NK-92 (cell line): Measurements from ENCODE around the gene PCDH11Y.
"Not testable (repeated sequence)": the region's sequence is repeated elsewhere in the genome, so short reads cannot be mapped to it uniquely, and the experiment has no call there.

ENCODE experiments used
- DNase-seq: peaks from one replicate; lab custom pipeline; 2025; ENCODE audit not compliant: unreplicated experiment; lab: John Stamatoyannopoulos, UW

PCDH11Y gene, protein sequence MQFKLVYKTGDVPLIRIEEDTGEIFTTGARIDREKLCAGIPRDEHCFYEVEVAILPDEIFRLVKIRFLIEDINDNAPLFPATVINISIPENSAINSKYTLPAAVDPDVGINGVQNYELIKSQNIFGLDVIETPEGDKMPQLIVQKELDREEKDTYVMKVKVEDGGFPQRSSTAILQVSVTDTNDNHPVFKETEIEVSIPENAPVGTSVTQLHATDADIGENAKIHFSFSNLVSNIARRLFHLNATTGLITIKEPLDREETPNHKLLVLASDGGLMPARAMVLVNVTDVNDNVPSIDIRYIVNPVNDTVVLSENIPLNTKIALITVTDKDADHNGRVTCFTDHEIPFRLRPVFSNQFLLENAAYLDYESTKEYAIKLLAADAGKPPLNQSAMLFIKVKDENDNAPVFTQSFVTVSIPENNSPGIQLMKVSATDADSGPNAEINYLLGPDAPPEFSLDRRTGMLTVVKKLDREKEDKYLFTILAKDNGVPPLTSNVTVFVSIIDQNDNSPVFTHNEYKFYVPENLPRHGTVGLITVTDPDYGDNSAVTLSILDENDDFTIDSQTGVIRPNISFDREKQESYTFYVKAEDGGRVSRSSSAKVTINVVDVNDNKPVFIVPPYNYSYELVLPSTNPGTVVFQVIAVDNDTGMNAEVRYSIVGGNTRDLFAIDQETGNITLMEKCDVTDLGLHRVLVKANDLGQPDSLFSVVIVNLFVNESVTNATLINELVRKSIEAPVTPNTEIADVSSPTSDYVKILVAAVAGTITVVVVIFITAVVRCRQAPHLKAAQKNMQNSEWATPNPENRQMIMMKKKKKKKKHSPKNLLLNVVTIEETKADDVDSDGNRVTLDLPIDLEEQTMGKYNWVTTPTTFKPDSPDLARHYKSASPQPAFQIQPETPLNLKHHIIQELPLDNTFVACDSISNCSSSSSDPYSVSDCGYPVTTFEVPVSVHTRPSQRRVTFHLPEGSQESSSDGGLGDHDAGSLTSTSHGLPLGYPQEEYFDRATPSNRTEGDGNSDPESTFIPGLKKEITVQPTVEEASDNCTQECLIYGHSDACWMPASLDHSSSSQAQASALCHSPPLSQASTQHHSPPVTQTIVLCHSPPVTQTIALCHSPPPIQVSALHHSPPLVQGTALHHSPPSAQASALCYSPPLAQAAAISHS (N-terminal part only)

DNA sequence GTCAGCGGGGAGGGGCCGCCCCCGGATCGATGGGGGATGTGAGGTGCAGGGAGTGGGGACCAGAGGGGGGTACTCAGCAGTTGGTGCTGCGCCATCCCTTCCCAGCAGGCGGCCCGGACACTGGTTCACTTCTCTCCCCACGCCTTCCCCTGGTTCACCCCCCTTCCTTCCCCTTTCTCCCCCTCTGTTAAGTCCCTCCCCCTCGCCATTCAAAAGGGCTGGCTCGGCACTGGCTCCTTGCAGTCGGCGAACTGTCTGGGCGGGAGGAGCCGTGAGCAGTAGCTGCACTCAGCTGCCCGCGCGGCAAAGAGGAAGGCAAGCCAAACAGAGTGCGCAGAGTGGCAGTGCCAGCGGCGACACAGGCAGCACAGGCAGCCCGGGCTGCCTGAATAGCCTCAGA lies at the start of gene PCDH11Y:
Gene PCDH11Y, plus strand, starts transcription at position 240 of the 400 bp plus-strand sequence. CDS start 56,804 bp downstream, outside the sequence.
- not testable (repeated sequence) for DNase-seq

DNA sequence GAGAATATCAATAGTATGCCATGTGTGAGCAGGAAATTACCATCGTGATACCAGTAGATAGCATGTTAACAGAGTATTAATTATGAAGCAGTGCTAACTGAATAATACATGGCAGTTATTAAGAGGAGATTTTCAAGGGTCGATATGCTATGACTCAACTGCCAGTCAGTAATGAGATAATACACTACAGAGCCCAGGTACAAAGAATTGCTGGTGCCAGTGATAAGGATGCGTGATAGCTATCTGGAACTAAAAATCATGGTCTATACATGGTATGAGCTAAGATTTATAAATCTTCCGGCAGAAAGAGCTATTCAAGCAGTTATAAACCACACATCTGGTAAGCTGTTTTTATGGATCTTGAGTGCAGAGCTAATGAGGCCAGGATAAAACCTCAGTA lies 32.2 kb upstream of the PCDH11Y start:
- DNase-seq, result not testable (repeated sequence)

DNA sequence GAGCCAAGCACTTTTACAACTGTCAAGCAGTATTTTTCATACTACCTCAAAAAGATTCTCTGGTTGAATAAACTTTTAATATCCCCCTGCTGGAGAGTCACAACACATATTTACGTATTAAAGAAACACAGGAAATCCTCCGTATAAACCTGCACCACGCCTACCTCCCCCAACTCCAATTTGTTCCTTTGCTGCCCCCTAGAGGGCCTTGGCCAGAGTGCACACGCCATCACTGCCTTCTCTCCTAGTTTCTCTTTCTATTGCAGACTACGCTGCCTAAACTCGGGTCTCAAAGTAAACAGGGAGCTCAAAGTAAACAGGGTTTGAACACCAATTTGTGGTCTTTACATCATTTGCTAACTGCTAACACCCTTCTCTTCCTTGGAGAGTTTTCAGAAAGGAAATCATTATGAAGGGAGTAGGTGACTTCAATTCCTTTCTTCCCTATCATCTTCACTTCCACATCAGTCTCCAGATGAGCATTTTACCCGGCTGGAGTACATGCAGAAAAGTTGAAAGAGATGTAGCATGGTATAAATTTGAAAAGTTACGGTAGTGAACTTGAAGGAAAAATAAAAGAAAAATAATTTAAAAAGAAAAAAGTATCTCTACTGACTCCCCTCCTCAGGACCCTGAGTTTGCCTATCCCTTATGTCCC lies 8.2 kb upstream of the PCDH11Y start:
- DNase-seq, result not testable (repeated sequence)

DNA sequence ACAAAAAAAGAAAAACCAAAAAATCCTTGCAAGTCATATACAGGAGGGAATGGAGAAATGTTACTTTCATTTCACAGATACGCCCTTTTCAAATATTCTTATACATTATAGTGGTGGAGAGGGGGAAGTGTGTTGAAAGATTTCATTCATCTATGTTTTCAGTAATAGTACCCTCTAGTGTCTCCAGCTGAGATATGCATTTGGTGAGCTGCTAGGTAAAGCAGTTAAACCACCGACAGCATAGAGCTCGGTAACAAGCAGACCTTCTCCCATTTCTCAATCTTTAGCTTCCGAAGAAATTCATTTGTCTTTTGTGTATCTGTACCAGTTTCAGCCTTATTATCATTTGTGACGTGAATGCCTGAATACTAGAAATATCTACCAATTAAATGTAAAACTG lies 5.2 kb upstream of the PCDH11Y start:
- DNase-seq, result not testable (repeated sequence)

DNA sequence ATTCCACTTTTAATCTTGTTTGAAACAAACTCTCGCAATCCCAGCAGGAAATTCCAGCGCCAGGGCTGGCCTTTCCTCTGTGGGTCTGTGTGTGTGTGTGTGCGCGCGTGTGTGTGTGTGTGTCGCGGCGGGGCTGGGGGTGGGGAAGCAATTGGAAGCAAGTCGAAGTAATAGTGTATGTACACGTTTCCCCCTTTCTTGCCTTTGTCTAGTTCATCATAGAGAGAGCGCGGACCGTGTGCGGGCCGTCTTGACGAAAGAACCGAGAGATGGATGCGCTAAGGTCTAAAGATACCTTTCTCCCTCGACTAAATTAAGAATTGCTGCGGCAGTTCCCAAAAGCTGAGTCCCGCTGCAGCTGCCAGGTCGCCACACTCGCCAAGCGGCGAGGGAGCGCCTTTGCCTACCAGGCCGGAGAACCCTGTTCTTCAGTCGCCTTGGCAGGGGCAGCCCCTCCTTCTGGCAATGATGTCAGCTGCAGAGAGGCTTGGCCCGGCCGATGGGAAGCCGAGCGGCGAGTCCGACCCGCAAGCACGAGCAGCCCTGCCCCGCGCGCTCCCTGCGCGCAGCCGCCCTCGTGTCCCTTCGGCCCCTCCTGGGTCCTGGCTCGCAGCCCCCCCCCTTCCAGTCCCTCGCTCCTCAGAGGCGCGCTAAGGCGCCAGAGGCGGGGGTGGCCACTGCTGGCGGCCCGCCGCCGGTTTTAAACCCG lies 2.5 kb downstream of the PCDH11Y start:
- not testable (repeated sequence) for DNase-seq

DNA sequence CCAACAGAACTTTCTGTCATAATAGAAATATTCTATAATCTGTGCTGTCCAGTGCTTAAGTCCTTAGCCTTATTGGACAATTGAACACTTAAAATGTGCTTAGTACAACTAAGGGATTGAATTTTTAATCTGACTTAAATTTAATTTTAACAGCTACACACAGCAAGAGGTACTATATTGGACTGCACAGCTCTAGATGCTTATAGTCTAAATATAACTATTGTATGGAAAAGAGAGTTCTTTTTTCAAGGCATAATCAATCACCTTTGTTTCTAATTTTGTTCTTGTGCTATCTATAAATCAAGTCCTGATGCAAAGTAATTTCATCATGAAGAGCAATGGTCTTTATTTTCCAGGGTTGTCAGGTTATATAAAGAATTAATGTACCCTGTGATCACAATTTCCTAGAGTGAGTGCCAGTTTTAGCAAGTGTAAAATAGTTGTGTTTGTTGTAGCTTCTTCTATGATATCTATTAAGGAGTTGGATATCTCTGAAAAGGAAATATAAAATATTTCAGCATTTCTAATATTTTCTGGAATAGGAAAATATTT lies 39.0 kb downstream of the PCDH11Y start:
- not testable (repeated sequence) for DNase-seq

DNA sequence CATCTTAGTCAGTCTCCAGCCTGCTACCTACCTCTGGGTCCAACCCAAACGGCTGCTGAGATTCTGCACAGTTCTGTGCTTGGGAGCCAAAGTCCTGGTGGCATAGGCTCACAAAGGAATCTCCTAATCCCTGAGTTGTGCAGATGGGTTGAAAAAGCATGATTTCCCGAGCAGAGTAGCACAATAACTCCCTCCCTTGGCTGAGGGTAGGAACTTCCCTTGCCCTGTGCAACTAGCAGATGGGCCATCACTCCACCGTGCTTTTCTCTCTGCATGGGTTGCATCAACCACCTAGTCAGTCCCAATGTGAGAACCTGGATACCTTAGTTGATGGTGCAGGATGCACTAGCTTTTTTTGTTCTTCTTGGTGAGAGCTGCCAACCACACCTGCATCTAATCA lies 82.9 kb downstream of the PCDH11Y start:
- DNase-seq, result not testable (repeated sequence)

DNA sequence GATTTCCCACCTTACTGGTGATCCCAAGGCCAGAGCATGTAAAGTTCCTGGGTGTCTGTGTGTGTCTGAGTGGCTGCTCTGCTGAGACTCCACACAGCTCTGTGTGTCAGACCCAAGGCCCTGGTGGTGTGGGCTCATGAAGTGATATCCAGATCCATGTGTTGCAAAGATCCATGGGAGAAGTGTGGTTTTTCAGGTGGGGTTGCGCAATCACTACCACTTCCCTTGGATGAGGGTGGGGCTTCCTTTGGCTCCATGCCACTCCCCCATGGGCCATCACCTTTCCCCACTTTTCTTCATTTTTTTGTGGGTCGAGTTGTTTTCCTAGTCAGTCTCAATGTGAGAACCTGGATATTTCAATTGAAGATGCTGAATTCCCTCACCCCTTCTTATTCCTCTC lies 182.9 kb downstream of the PCDH11Y start:
- DNase-seq, result not testable (repeated sequence)

DNA sequence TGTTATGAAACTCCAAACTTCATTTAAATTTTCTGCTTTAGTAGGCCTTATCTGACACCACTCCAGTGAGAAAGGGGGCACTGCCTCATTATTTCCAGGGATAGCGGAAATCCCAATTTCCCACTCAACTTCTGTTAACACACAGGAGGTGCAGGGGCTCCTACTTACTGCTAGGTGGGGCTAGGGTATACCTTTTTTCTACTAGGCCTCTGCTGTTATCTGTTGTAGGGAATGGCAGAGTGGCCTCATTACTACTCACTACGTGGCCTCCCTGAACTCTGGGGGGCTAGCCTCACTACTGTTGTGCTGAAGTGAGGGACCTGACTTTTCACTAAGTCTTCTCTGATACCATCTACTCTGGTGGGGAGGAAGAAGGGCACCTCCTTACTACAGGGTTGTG lies 215.0 kb downstream of the PCDH11Y start:
- DNase-seq, result not testable (repeated sequence)

DNA sequence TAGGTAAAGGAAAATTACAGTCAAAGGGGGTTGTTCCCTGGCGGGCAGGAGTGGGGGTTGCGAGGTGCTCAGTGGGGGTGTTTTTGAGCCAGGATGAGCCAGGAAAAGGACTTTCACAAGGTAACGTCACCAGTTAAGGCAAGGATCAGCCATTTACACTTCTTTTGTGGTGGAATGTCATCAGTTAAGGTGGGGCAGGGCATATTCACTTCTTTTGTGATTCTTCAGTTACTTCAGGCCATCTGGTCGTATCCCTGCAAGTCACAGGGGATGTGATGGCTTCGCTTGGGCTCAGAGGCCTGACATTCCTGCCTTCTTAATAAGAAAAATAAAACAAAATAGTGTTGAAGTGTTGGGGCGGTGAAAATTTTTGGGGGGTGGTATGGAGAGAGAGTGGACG lies 324.8 kb downstream of the PCDH11Y start:
- DNase-seq, result not testable (repeated sequence)

DNA sequence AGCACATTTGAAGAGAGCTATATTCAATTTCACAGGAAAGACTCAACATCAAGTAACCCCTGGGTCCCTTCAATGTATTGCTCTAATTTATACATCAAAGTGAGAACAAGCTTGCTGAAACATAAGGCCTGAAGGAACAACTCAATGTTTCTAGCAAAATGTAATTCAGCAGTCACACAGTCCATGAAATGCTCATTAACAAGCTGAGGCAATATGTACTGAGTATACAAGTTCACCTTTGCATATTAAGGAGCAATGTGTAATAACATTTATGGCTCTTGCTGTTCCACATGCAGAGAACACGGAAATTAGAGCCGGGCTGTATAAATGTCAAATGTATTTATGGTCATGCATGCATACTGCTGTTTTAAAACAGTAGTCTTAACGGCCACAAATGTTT lies 342.1 kb downstream of the PCDH11Y start:
- not testable (repeated sequence) for DNase-seq

DNA sequence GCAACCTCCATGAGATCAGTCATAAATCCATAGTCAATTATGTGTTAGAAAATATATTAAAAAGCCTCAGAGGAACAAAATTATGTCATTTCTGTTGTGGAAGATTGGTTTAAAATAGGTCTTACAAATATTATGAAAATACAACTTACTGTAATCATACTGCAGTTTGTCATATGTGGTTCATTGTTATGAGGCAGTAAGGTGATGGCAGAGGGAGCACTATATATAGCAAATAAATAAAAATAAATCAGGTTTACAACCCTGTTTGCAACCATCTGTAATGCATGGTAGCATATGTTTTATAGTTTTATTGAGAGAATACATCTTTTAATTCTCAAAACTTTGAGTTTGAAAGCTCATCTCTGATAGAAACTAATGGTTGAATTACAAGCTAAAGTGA lies 543.6 kb downstream of the PCDH11Y start:
- not testable (repeated sequence) for DNase-seq

DNA sequence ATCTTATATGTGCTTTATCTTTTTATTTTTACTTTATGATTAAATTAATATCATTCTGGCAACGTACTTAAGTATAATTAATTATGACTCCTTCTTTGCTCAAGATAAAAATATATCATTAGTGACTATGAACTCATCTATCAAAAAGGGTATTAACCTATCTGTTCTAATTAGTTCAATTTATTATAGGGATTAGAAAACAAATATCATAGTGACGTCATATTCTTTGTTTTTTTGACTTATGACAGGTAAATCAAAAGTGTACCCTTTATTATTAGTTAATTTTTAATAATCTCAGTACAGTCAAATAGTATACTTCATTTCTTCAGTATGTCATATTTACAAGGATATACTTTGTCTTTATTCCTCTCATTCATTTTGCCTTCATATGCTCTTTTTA lies 638.5 kb downstream of the PCDH11Y start:
- not testable (repeated sequence) for DNase-seq

DNA sequence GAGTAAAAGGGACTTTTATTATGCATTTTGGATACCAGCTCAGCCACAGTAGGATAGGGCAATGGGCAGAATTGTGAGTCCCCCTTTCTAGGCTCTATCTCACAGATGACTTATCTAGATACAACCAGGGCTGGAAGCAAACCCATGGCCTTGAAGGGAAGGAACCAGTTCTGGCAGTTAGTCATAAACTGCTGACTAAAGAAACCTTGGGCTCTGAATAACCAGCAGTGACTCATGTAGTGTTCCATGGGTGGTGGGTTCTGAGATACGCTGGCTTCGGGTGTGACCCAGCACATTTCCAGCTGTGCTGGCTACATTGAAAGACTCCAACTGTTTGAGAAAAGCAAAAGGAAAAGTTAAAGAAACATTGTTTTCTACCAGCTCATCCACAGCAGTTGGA lies 679.2 kb downstream of the PCDH11Y start:
- not testable (repeated sequence) for DNase-seq

DNA sequence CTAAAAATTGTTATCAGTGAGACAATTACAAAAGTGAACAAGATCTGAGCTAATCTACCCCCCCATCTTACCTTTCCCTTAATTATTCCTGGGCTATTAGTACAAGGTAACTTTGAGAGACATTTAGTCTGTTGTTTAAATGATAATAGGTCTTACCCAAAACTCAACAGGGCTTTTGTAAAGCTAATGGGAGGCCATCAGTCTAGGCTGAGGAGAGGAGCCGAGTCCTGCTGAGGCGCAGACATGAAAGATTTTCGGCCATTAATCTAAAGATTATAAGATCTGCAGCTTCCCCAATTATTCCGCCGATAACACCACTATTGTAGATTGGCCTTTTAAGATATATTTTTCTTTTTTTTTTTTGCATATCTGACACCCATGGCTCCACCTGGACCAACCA lies 708.6 kb downstream of the PCDH11Y start:
- not testable (repeated sequence) for DNase-seq

DNA sequence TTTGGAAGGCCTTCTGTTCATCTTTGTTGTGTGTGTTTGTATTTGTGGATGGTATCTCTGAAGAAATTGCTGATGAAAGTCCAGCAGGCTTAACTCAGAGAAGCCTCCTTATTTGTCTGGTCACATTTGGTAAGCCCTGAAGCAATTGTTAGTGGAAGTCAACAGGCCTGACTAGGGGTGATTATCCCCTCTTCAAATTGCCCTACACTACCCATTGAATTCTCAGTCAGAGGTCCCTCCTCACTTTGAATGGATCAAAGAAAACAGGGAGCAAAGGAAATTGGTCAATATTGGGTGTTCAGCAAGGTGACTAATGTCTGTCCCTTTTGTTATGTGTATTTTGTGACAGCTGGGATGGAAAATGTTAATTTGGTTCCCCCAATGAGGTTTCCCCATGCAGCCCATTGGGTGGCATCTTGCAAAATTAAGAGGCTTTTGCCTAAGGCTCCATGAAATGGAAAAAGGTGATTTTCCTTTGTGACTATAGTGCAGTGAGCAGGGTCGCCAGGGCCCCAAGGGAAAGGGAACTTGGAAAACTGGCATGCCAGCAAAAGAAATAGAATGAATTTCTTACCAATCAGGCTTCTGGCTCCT lies 709.8 kb downstream of the PCDH11Y start:
- not testable (repeated sequence) for DNase-seq

DNA sequence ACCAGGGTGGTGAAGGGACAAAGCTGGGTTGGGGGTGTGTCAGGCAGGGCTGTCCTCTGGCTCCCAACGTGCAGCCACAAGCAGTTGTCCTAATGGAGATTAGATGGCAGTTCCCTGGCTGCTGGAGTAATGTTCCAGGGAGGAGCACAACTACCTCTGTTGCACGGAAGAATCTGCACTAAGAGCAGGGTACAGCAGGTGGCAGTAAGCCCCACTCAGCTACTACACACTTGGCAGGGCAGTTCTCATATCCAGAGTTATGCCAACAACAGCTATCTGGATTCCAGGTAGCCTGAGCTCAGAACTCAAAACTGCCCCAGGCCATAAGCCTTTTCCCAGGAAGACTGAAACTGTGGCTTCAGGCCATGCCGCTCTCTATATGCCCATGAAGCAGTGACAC lies 761.3 kb downstream of the PCDH11Y start:
- not testable (repeated sequence) for DNase-seq

DNA sequence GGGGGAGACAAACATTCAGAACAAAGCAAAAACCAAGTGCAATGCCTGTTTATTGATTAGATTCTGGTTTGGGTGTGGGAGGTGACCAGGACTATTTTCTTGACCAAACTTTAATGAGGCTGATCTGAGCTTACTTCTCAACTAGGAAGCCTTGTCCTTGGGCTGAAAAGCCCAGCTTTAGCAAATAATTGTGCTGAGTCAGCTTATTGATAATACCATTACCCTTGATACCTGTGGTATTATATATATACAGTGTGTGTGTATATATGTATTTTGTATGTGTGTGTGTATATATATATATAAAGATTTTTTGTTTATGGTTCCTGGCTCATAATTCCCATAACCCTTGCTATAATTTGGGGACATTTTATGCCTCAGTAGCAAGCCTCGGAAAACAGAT lies 776.4 kb downstream of the PCDH11Y start:
- not testable (repeated sequence) for DNase-seq
